Subcutaneous adipose tissue (tissue), 4 donors: ENCODE data around the gene ADGRD1. TPM values are rescaled to one million over a fixed set of nuclear protein-coding genes. Genes with fewer than 3 reads are reported as not detected.

Source experiments
- total RNA-seq, 4 donors: library from RNA; depleted of rRNA; stranded (reverse); fragments of >200 nt; gene quantifications; one replicate each; pipeline ENCODE4 v1.1.0, GENCODE V29; 2016
- TF ChIP-seq, protein P1 (sequence below): fragments of 450-650 bp; IDR thresholded peaks from one replicate; pipeline ENCODE4 v1.5.1; 2016; ENCODE audit warnings: low read depth, mild to moderate bottlenecking, control low read depth, antibody characterized with exemption, moderate library complexity

Gene ADGRD1
- total RNA-seq, 4 donors from 2014 or later: 16.3 to 34.1 (median 24.1) TPM

DNA sequence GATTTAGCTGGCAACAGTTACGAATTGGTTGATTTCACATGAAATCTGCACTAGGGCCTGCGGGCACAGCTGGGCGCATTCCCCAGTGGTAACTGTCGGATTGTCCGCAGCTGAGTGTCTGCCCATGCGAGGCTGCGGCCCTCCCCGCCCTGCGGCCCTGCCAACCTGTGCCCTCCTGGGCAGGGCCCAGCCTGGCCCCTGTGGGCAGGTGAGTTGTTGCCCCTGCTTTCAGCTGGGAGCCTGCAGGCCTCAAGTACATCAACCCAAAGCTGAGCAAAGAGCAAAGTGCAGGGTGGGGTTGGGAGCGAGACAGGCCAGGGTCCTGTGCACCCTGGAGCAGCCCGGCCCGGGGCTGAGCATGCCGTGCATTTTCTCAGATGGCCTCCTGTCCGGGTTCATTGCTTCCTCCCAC lies 89.1 kb downstream of the ADGRD1 start:
- TF ChIP-seq, protein P1, sequence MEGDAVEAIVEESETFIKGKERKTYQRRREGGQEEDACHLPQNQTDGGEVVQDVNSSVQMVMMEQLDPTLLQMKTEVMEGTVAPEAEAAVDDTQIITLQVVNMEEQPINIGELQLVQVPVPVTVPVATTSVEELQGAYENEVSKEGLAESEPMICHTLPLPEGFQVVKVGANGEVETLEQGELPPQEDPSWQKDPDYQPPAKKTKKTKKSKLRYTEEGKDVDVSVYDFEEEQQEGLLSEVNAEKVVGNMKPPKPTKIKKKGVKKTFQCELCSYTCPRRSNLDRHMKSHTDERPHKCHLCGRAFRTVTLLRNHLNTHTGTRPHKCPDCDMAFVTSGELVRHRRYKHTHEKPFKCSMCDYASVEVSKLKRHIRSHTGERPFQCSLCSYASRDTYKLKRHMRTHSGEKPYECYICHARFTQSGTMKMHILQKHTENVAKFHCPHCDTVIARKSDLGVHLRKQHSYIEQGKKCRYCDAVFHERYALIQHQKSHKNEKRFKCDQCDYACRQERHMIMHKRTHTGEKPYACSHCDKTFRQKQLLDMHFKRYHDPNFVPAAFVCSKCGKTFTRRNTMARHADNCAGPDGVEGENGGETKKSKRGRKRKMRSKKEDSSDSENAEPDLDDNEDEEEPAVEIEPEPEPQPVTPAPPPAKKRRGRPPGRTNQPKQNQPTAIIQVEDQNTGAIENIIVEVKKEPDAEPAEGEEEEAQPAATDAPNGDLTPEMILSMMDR: no peak

DNA sequence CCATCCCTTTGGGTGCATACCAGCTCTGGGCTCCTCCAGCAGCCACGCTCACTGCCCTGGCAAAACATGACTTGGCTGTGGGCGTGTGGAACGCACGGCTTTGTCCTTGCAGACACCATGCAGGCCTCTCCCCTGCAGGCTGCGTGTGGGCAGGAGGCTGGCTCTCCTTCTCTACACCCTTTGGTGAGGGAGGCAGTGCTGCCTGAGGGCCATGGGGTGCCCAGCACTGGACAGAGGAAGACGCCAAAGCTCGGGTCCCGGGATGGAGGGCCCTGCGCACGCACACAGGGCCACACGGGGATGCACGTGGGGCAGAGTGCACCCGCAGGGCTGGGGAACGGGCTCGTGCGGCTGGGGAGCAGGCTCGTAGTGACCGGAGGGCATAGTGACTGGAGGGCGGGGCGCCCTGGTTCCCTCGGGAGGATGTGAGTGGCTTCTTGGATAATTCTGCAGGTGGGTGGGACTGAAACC lies 89.7 kb downstream of the ADGRD1 start:
- TF ChIP-seq, protein P1: no peak

DNA sequence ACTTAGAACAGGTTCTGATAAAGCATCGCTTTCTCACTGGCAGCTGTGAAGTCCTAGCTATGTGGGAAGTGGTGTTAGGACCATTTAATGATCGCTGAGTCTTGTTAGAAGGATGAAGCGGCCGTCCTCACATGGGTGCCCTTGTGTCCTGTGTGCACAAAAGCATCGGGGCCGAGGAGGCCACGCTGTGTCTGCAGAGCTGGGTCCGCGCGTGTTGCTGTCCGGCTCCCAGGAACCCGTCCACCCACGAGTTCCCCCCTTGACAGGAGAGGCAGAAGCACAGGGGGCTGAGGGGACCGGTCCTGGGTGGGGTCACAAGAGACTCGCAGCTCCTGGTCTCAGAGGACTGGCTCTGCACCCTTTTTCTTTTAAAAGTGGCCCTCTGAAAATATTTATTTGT lies 90.4 kb downstream of the ADGRD1 start:
- TF ChIP-seq, protein P1: no peak

DNA sequence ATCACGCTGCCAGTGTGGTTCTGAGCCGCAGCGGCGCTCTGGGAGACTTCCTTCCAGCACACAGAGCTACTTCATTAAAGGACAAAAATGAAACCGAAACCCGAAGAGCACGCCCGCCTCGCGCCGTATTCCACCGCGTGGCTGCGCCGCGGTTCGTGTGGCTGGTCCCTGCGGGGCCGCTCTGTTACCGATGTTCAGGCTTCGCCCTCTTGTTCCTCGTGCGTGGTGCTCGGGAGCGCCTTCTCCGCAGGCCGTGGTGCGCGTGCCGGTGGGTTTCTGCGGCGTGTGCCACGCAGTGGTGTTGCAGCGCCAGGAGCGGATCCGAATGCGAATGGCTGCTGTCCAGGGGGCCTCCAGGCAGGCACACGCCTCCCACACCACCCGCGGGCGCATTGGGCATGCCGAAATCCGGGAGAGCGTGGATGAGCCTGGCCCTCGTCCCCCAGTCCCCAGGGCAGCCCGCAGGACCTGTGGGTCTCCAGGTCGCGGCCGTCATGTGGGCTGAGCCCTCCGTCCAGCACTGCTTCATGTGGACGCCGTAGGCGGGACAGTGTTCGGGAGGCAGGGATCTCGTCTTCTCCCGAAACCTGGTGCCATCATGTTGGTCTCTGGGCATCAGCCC lies 91.2 kb downstream of the ADGRD1 start:
- TF ChIP-seq, protein P1: no peak

DNA sequence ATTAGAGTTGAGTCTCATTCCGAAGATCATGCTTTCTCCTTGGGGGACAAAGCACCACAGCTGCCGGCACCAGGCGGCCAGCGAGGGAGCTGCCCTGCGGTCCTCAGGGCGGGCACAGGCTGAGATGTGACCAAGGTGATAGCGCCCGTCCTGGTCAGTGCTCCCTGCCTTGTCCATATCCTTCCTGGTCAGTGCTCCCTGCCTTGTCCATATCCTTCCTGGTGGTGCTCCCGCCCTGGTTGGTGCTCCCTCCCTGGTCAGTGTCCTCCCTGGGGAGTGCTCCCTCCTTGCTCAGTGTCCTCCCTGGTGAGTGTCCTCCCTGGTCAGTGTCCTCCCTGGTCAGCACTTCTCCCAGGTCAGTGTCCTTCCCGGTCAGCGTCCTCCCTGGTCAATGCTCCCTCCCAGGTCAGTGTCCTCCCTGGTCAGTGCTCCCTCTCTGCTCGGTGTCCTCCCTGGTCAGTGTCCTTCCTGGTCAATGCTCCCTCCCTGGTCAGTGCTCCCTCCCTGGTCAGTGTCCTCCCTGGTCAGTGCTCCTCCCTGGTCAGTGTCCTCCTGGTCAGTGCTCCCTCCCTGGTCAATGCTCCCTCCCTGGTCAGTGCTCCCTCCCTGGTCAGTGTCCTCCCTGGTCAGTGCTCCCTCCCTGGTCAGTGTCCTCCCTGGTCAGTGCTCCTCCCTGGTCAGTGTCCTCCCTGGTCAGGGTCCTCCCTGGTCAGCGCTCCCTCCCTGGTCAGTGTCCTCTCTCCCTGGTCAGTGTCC lies 92.2 kb downstream of the ADGRD1 start:
- TF ChIP-seq, protein P1: no peak

DNA sequence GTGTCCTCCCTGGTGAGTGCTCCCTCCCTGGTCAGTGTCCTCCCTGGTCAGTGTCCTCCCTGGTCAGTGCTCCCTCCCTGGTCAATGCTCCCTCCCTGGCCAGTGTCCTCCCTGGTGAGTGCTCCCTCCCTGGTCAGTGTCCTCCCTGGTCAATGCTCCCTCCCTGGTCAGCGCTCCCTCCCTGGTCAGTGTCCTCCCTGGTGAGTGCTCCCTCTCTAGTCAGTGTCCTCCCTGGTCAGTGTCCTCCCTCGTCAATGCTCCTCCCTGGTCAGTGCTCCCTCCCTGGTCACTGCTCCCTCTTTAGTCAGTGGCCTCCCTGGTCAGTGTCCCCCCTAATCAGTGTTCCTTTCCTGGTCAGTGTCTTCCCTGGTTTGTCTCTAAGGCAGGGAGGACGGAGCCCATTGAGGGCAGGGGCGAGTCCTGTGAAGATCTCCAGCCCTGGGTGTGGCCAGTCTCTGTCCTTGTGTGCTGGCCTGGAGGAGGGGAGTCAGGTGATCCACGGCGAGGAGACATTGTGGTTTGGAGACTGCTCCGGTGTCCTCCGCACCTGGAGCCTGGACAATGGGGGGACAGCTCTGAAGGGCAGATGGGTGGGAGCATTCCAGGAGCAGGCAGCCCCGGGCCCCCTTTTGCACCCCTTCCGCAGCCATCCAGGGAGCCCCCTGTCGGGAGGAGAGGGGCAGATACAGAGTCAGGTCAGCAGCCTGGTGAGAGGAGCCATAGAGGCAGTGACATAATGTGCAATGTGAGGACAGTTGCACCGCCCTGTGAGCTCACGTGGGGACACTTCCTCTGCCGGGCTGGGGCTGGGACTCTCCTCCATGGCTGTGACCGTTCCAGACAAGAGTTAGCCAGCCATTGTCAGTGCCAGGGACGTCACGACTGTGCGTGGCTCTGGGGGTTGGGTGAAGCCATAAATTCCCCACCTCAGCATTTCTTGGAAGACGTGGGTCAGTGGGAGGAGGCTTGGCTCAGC lies 93.4 kb downstream of the ADGRD1 start:
- TF ChIP-seq, protein P1: no peak
